SH-SY5Y (cell line): ENCODE data around the gene EDRF1.

Source experiments
- GATA2 ChIP-seq: IDR thresholded peaks from 2 replicates; pipeline ENCODE4 v1.6.1; 2011; ENCODE audit warnings: mild to moderate bottlenecking, low read depth, low read length
- GATA3 ChIP-seq: IDR thresholded peaks from 2 replicates; pipeline ENCODE4 v1.6.1; 2011; ENCODE audit warnings: low read depth, mild to moderate bottlenecking, low read length, moderate library complexity

GRCh38 chr10:125768219-125768855, 48.8 kb downstream of the EDRF1 start:
- TF ChIP-seq GATA3 (no peak), GATA2 (no peak)
